Suppressor macrophage treated with lipopolysaccharide for 1 hour (primary cell): ENCODE data around the gene ZIC3.
A peak's percentile ranks its signal among the peaks of the same experiment; 100 is the strongest.
"Not testable (repeated sequence)": the region's sequence is repeated elsewhere in the genome, so short reads cannot be mapped to it uniquely, and the experiment has no call there.

Experiments used
- DNase-seq, 3 donors: peaks; one replicate each; pipeline ENCODE4 v3.0.0-alpha.2; 2020 to 2022

Gene ZIC3

GRCh38 chrX:137565921-137566745 is at the start of gene ZIC3:
ZIC3 (plus strand) TSS chrX:137566127; CDS start chrX:137566692, 565 bp downstream.
- peak; percentile 26 to 64 (median 51) for DNase-seq

DNA sequence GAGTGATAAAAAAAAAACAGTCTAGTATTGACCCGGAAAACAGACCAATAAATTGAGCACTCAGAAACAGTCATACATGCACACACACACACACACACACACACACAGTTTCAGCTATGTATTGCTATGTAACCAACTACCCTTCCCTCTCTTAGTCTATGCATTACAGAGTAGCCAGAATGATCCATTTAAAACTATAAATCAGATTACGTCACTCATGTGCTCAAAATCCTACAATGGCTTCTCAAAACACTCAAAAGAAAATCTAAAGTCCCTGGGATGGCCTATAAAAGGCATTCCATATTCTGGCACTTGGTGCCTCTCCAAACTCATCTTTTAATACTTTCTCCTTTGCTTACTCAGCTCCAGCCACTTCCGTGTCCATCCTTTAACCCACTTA is 46.5 kb upstream of the ZIC3 start:
- no peak for DNase-seq

DNA sequence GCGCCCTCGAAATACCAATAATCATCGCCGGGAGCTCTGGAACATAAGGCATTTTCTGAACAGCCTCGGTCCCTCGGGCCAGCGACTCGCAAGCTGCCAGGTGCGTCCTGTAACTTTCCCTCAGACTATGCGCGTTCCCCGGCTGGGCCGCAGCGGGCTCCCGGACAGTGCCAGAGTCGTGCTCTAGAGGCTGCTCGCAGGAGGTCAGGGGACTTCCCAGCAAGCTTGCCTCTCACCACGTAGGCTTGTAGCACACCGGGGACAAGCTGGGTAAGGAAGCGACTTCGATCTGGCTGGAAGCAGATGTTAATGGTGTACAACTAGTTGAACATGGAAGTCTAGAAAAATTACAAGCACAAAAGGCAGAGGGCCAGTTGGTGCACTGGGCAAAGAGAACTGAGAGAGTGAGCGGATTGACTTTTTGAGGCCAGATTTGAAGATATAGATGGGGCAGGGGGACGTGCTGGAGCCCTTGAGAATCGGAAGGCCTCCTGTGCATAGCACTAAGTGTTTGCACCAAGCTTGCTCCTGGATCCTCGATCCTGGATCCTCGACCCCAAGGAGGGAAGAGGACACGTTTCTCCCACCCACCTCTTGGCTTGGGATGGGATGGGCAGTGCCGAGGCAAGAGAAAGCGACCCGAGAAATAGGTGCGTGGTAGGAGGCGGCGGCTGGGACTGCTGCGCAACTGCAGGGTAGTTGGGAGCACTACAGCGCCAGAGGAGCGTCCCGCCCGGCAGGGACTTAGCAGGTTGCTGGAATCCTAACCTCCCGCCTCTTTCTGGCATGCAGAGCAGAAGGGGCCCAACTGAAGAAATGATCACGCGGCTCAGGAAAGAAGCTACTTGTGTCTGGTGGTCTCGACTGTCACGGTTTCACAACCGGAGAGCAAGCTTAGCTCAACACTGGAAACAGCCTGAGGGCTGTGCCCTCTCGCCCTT is 19.9 kb upstream of the ZIC3 start:
- no peak for DNase-seq

- no peak for DNase-seq
Measured at GRCh38 chrX:137547291-137547690, 18.6 kb upstream of the ZIC3 start.

GRCh38 chrX:137548261-137548660 is 17.7 kb upstream of the ZIC3 start:
- no peak for DNase-seq

DNA sequence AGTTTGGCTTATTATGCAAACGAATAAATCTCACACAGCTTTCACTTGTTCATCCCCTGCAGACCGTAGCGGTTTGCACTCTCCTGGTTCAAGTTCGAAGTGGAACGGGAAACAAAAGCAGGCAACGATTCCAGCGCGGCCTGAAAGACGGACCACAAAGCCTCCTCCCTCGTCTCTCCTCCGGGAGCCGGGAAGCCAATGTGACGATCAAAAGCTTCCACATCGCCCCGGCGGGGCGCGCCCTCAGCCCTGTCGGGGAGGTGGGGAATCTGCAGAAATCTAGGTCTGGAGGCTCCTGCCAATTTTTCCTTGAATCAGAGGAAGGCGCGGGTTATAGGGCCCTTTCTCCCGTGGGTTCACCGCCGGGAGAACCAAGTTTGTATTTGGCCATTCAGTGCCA is 16.9 kb upstream of the ZIC3 start:
- no peak for DNase-seq

GRCh38 chrX:137549851-137550664 is 15.9 kb upstream of the ZIC3 start:
- DNase-seq, result no peak

- no peak for DNase-seq
Measured at GRCh38 chrX:137550665-137551261, 15.2 kb upstream of the ZIC3 start.

DNA sequence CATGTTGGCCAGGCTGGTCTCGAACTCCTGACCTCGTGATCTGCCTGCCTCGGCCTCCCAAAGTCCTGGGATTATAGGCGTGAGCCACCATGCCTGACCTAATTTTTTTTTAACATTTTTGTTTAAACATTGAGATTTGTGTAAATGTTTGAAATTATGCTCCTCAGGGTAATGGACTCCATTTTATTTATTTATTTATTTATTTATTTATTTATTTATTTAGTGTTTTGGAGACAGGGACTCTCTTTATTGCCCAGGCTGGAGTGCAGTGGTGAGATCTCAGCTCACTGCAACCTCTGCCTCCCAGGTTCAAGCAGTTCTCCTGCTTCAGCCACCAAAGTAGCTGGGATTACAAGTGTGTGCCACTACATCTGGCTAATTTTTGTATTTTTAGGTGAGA is 13.8 kb upstream of the ZIC3 start:
- DNase-seq, result not testable (repeated sequence)

DNA sequence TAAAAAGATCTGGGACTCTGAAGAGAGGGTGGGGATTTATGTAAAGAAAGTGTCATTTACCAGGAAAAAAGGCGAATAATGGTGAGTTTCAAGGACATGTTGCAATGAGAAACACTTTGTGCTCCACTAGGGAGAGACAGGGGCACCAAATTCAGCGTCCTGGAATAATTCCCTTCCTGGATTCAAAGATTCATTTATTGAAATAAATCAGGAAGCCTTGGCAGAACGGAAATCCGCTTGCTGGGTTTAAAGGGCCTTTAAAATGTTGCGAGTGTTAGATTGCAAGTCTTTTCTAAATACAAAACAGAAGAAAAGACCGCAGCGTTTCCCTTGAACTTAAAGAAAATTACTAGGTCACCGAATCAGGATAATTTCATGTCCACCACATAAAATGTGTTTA is 3.8 kb upstream of the ZIC3 start:
- DNase-seq, result no peak

- no peak for DNase-seq
Measured at GRCh38 chrX:137563681-137564651, 2.0 kb upstream of the ZIC3 start.

DNA sequence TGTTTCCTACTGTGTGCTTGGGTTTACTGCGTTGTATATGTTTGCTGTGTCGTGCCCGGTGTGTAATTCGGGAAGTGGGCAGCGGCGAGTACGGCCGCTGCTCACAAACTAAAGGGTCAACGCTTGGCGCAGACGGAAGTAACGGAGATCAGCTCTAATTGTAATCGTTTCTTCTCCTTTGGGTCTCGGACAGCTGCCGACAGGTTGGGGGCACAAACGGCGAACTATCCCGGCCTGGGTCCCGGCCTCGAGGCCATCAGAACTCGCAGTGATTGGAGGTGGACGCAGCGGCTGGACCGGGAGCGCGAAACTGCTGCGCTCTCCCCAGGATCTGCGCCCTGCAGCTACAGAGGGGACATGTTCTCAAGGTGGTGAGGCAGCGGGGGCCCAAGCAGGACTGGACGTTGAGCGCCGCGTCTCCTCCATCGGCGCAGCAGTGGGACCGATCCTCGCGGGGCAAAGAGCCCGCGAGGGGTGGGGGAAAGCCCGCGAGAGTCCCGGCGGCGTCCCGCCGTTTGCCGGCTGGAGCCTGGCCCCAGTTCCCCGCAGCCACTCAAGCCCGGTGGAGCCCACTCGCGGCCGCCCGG is 516 bp upstream of the ZIC3 start:
- DNase-seq, result no peak

- DNase-seq, result no peak
Measured at GRCh38 chrX:137566746-137567679, 1.1 kb downstream of the ZIC3 start.

- peak in 1 of 3 donors; percentile 18 for DNase-seq
Measured at GRCh38 chrX:137567682-137568232, 1.8 kb downstream of the ZIC3 start.

DNA sequence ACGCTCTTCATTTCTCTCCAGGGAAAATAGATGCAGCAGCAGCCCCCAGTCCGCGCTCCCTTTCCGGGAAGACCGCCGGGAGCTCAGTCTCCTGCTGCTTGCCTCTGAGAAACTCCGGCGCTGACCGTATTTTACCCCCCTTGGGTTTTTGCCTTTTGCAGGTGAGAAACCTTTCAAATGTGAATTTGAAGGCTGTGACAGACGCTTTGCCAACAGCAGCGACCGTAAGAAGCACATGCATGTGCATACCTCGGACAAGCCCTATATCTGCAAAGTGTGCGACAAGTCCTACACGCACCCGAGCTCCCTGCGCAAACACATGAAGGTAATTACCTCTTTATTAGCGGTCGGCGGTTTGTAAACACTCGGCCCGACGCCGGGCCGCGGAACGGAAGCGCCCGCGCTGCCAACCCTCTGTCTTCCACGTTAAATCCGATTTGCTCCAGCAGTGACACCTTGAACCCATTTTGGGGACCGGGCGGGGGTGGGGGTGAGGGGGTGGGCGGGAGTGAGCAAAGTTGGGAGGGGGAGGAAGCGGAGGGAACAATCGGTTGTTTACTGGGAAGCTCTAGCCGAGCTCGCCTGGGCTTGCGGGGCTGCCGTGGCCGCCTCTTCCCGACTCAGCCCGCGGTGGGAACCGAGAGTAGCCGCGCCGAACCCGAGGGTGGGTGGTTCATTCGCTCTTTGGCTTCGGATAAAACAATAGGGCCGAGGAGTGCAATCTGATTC is 3.0 kb downstream of the ZIC3 start:
- no peak for DNase-seq

DNA sequence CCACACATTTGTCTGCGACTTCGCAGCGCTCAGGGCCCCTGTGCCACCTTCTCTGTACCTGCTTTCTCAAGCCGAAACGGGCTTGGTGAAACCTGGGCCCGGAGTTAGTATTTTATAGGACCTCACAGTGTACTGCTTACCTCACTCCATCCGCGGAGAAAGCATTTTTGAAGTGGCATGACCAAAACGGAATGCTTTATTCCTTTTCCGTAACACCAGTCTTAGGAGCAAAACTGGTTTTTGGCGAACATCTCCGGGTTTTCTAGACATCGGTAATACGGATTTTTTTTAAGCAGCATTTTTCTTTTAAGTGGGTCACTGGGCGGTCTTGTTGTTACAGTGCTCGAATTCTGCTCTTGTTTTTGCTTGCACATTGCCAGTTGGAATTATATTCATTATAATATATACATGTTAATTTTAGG is 3.6 kb downstream of the ZIC3 start:
- DNase-seq, result no peak

DNA sequence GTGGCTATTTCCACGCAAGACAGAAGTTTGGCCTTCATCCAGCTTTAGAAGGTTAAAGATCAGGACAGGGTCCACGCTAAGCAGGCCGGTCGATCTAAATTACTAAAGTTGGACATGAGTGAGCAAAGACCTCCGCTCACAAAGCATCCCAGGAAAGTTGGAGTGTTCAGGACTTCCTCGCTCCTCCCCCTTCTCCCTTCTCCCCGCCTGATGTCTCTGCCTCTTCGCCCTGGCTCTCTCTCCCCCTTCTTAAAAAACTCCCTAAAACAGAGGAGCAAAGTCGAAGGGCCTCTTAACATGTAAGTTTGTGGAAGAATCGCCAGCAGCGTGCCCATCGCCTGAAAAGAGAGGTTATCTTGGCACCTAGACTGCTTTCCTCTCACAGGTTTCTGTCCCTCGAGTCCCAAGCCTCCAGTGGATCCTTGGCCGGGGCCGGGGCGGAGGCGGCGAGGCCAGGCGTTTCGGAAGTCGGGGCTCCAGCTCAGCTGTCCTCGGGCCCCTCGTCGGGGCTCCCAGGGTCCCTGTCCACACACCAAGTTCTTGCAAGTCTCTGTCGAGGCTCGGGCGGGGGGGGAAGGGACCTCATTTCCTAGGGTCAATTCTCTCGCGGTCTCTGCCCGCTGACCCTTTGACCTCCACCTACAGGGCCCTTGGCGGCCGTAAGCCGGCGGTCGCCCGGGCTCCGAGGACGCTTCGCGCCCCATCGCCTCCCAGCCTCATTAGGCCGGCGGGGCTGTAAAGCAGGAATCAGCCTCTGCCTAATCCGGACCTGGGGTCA is 7.6 kb downstream of the ZIC3 start:
- no peak for DNase-seq
